GM12872 (cell line): Measurements from ENCODE around the gene MTHFD2.

Experiments used
- CTCF ChIP-seq: IDR thresholded peaks from 3 replicates; pipeline ENCODE4 v1.5.1; 2011; ENCODE audit warnings: low read depth, mild to moderate bottlenecking, low read length, moderate library complexity; ENCODE audit not compliant: insufficient read depth

Gene MTHFD2

GRCh38 chr2:74168739-74169138, 29.7 kb upstream of the MTHFD2 start:
- TF ChIP-seq CTCF, result no peak

GRCh38 chr2:74174909-74175308, 23.5 kb upstream of the MTHFD2 start:
- TF ChIP-seq CTCF, result no peak

GRCh38 chr2:74177696-74178095, 20.7 kb upstream of the MTHFD2 start:
- TF ChIP-seq CTCF, result no peak

- TF ChIP-seq CTCF, result no peak
Measured at GRCh38 chr2:74178211-74179062, 20.0 kb upstream of the MTHFD2 start, which contains the start of gene MOB1A. MOB1A (minus strand) TSS chr2:74178879; CDS start chr2:74178674, 205 bp downstream.

- TF ChIP-seq CTCF, result peak; percentile 38; the same call in 2 of the 3 replicates
Measured at GRCh38 chr2:74179063-74179865, 19.2 kb upstream of the MTHFD2 start.

- TF ChIP-seq CTCF, result 0 out of 3 replicates have a peak, but pooled peaks have one; percentile 3
Measured at GRCh38 chr2:74181739-74182138, 16.7 kb upstream of the MTHFD2 start.

GRCh38 chr2:74183878-74184277, 14.5 kb upstream of the MTHFD2 start:
- no peak for TF ChIP-seq CTCF
